ENCODE data around the gene RXFP4. TPM values are rescaled to one million over a fixed set of nuclear protein-coding genes. Genes with fewer than 3 reads are reported as not detected.

RXFP4 gene
- total and polyA plus RNA-seq, 9 of the 15 experiments (the other 6 are each of a cell fraction or from before 2014, with no cell fraction given): 0.64 TPM; not detected in 8

GRCh38 chr1:155979597-155980343 is 38.3 kb downstream of the RXFP4 start (continued):
- TF ChIP-seq E2F4 (CRISPR knock-in tag; IDR thresholded peaks at IDR 0.05; ENCODE audit: low read depth) (no peak), ZNF347 (CRISPR knock-in tag; IDR thresholded peaks at IDR 0.05; ENCODE audit: low read depth) (no peak), DLX4 (CRISPR knock-in tag; IDR thresholded peaks at IDR 0.05) (no peak), POLR2AphosphoS5 (IDR thresholded peaks at IDR 0.05; ENCODE audit: control insufficient read depth, insufficient read depth, low read depth, low read length) (no peak), WHSC1 (IDR thresholded peaks at IDR 0.05; ENCODE audit: low read length) (no peak), GABPA (tag; conservative IDR thresholded peaks at IDR 0.05; ENCODE audit: low read depth) (peak; percentile 20; the same call in 1 of the 2 replicates), MTA1 (IDR thresholded peaks at IDR 0.05; ENCODE audit: borderline replicate concordance) (no peak), HNRNPK (IDR thresholded peaks at IDR 0.05; ENCODE audit: low read depth, low read length, poor library complexity, severe bottlenecking) (no peak), NEUROD1 (IDR thresholded peaks at IDR 0.05; ENCODE audit: borderline replicate concordance, low read depth, low read length, partially characterized antibody) (no peak), EP300 (IDR thresholded peaks at IDR 0.05; ENCODE audit: low read length) (peak; percentile 29; the same call in 1 of the 2 replicates), KHSRP (IDR thresholded peaks at IDR 0.05) (no peak), TCF7L2 (IDR thresholded peaks at IDR 0.05; ENCODE audit: low read depth, low read length) (no peak), SRF (CRISPR knock-in tag; IDR thresholded peaks at IDR 0.05) (no peak), EWSR1 (IDR thresholded peaks at IDR 0.05; ENCODE audit: borderline replicate concordance, low read depth, partially characterized antibody) (no peak), NCOR1 (IDR thresholded peaks at IDR 0.05) (no peak), DPF2 (IDR thresholded peaks at IDR 0.05) (peak; percentile 28; the same call in 1 of the 2 replicates), SPI1 (IDR thresholded peaks at IDR 0.05; ENCODE audit: borderline replicate concordance, low read depth, low read length) (peak; percentile 41; the same call in 1 of the 2 replicates), ZNF316 (IDR thresholded peaks at IDR 0.05) (no peak), ZNF395 (CRISPR knock-in tag; IDR thresholded peaks at IDR 0.05) (no peak), ZMIZ1 (IDR thresholded peaks at IDR 0.05; ENCODE audit: low read depth in 2 of 2, low read length in 2 of 2) (peak in 1 of 2 experiments; percentile 51; a peak in 2 of 4 replicates), SP1 (CRISPR knock-in tag; IDR thresholded peaks at IDR 0.05) (peak; percentile 14; the same call in 1 of the 2 replicates), ZNF589 (CRISPR knock-in tag; IDR thresholded peaks at IDR 0.05; ENCODE audit: low read depth) (0 out of 2 replicates have a peak, but pooled peaks have one; percentile 48)
